Type B pancreatic cell (in vitro differentiated cells): ENCODE measurements around the gene MXD1. TPM values are rescaled to one million over a fixed set of nuclear protein-coding genes. Genes with fewer than 3 reads are reported as not detected.

Experiments used
- DNase-seq: peaks from one replicate; pipeline ENCODE4 v3.0.0; 2021; ENCODE audit warnings: mixed read lengths; ENCODE audit not compliant: unreplicated experiment; ENCODE audit errors: extremely low spot score
- H3K27ac Mint-ChIP-seq: 2 replicates; pipeline ENCODE4 v1.8.0; 2021; ENCODE audit warnings: mild to moderate bottlenecking, mixed read lengths
- H3K27me3 Mint-ChIP-seq: 2 replicates; pipeline ENCODE4 v1.8.0; 2021; ENCODE audit warnings: mixed read lengths
- H3K36me3 Mint-ChIP-seq: 2 replicates; pipeline ENCODE4 v1.8.0; 2021; ENCODE audit warnings: mixed read lengths
- H3K4me1 Mint-ChIP-seq: one replicate; pipeline ENCODE4 v1.8.0; 2021; ENCODE audit warnings: mixed read lengths; ENCODE audit not compliant: unreplicated experiment
- H3K4me3 Mint-ChIP-seq: 2 replicates; pipeline ENCODE4 v1.8.0; 2021; ENCODE audit warnings: mild to moderate bottlenecking, mixed read lengths
- H3K9me3 Mint-ChIP-seq: 2 replicates; pipeline ENCODE4 v1.8.0; 2021; ENCODE audit warnings: mixed read lengths
- total RNA-seq: library from RNA; stranded (reverse); gene quantifications from 2 replicates; pipeline ENCODE4 v1.2.1, GENCODE V29; 2021; ENCODE audit warnings: low replicate concordance
- TF ChIP-seq, protein P1 (sequence below): fragments of 200-600 bp; sonication (generic); conservative IDR thresholded peaks from 2 replicates; pipeline ENCODE4 v1.5.0; 2021; ENCODE audit warnings: antibody characterized with exemption, mild to moderate bottlenecking

The MXD1 gene
- total RNA-seq, 1 donor from 2014 or later, result 14.0 TPM

- TF ChIP-seq, protein P1, sequence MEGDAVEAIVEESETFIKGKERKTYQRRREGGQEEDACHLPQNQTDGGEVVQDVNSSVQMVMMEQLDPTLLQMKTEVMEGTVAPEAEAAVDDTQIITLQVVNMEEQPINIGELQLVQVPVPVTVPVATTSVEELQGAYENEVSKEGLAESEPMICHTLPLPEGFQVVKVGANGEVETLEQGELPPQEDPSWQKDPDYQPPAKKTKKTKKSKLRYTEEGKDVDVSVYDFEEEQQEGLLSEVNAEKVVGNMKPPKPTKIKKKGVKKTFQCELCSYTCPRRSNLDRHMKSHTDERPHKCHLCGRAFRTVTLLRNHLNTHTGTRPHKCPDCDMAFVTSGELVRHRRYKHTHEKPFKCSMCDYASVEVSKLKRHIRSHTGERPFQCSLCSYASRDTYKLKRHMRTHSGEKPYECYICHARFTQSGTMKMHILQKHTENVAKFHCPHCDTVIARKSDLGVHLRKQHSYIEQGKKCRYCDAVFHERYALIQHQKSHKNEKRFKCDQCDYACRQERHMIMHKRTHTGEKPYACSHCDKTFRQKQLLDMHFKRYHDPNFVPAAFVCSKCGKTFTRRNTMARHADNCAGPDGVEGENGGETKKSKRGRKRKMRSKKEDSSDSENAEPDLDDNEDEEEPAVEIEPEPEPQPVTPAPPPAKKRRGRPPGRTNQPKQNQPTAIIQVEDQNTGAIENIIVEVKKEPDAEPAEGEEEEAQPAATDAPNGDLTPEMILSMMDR, result no peak
- Mint-ChIP-seq H3K9me3 (no peaks in the 10 kb centered on the region), H3K27ac (peak overlapping the region; percentile 95), H3K36me3 (no peaks in the 10 kb centered on the region), H3K4me3 (peak overlapping the region; percentile 89), H3K4me1 (no peaks in the 10 kb centered on the region), H3K27me3 (peaks cover 3% of the 10 kb centered on the region)
- peak; percentile 99 for DNase-seq
Observed at GRCh38 chr2:69914164-69914949, 552 bp upstream of the MXD1 start.

- TF ChIP-seq, protein P1, result no peak
- Mint-ChIP-seq H3K27me3 (peaks cover 3% of the 10 kb centered on the region), H3K36me3 (no peaks in the 10 kb centered on the region), H3K4me3 (peak overlapping the region; percentile 84), H3K4me1 (no peaks in the 10 kb centered on the region), H3K9me3 (no peaks in the 10 kb centered on the region), H3K27ac (peak overlapping the region; percentile 41)
- DNase-seq, result no peak
Observed at GRCh38 chr2:69916106-69916505, 1.2 kb downstream of the MXD1 start.

DNA sequence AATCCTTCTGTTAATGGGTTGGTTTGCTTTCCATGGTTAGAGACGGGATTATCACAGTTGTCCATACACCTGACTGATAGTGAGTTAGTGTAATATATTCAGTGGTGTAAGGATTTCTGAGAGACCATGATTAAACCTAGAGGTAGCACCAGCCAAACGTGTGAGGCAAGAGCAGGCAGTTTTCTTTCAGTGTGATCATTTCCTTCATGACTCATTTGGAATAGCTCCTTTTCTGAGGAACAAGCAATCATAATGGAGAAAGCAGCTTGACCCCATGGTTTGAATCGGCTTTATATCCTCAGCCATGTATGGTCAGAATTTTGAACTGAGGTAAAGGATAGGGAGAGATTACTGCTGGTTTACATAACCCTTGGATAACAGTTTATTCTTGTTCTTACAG is 2.9 kb downstream of the MXD1 start:
- TF ChIP-seq, protein P1, result no peak
- no peak for DNase-seq
- H3K9me3 Mint-ChIP-seq, result no peaks in the 10 kb centered on the region
- no peaks in the 10 kb centered on the region for H3K4me1 Mint-ChIP-seq
- H3K36me3 Mint-ChIP-seq, result no peaks in the 10 kb centered on the region
- H3K4me3 Mint-ChIP-seq, result no peak overlapping the region
- H3K27me3 Mint-ChIP-seq, result peaks cover 3% of the 10 kb centered on the region
- no peak overlapping the region for H3K27ac Mint-ChIP-seq

GRCh38 chr2:69918401-69918800 is 3.5 kb downstream of the MXD1 start:
- Mint-ChIP-seq H3K9me3 (no peaks in the 10 kb centered on the region), H3K36me3 (no peaks in the 10 kb centered on the region), H3K4me1 (no peaks in the 10 kb centered on the region), H3K27me3 (peaks cover 3% of the 10 kb centered on the region), H3K27ac (no peak overlapping the region), H3K4me3 (no peak overlapping the region)
- TF ChIP-seq, protein P1, result no peak
- no peak for DNase-seq

GRCh38 chr2:69923116-69923515 is 8.2 kb downstream of the MXD1 start:
- Mint-ChIP-seq H3K4me3 (no peak overlapping the region), H3K27ac (no peak overlapping the region), H3K4me1 (no peaks in the 10 kb centered on the region), H3K9me3 (no peaks in the 10 kb centered on the region), H3K27me3 (no peaks in the 10 kb centered on the region), H3K36me3 (peaks cover 4% of the 10 kb centered on the region)
- TF ChIP-seq, protein P1, result no peak
- DNase-seq, result no peak
